Endothelial cell of umbilical vein (primary cell): ENCODE results near the gene RAB36. TPM values are rescaled to one million over a fixed set of nuclear protein-coding genes. Genes with fewer than 3 reads are reported as not detected.

ENCODE experiments used
- BruUV-seq: library from RNA; stranded (reverse); fragments of 400-500 nt; replicated peaks from 2 replicates; lab custom pipeline; 2021; lab: Mats Ljungman, UMichigan
- CTCF ChIA-PET: fragments of 300-600, 350-600 bp; sonication (Branson Sonifier 250); formaldehyde crosslinking; loops from one replicate; lab custom pipeline; 2021; ENCODE audit warnings: antibody characterized with exemption, inconsistent platforms; lab: Charles Lee
- POLR2A ChIA-PET: fragments of 300-600, 350-600 bp; sonication (Branson Sonifier 250); formaldehyde crosslinking; loops from one replicate; lab custom pipeline; 2021; ENCODE audit warnings: antibody characterized with exemption, inconsistent platforms; lab: Charles Lee
- DNase-seq: peaks from one replicate; pipeline ENCODE4 v3.0.0-alpha.2; 2011; ENCODE audit warnings: low read depth, low spot score
- FAIRE-seq: peaks from 2 replicates; lab custom pipeline; 2011; peaks lifted over from hg19 to GRCh38; lab: Jason Lieb, UNC
- H2AFZ ChIP-seq: 2 replicates; pipeline ENCODE4 v1.6.0; 2012; ENCODE audit warnings: low read depth, low read length, control low read depth, inconsistent platforms
- H3K27ac ChIP-seq: 2 replicates; pipeline ENCODE4 v1.5.1; 2011; ENCODE audit warnings: low read depth, mild to moderate bottlenecking, control low read depth, low read length, moderate library complexity; ENCODE audit not compliant: insufficient read depth
- H3K27me3 ChIP-seq, 2 experiments: 2 replicates each; pipeline versions ENCODE4 v1.6.0 to v1.6.1; 2011; ENCODE audit warnings: low read length in 2 of 2, mixed read lengths in 1 of 2; ENCODE audit not compliant: control insufficient read depth in 2 of 2, insufficient read depth in 2 of 2
- H3K36me3 ChIP-seq, 2 experiments: 2 replicates in 1 of 2; 3 replicates in 1 of 2; pipeline ENCODE4 v1.5.1; 2011; ENCODE audit warnings: low read length in 2 of 2, mild to moderate bottlenecking in 1 of 2, moderate library complexity in 1 of 2; ENCODE audit not compliant: control insufficient read depth in 2 of 2, insufficient read depth in 2 of 2; ENCODE audit errors: extremely low read depth in 1 of 2
- H3K4me1 ChIP-seq: 3 replicates; pipeline ENCODE4 v1.5.1; 2011; ENCODE audit warnings: mild to moderate bottlenecking, low read length; ENCODE audit not compliant: control insufficient read depth, insufficient read depth; ENCODE audit errors: extremely low read depth
- H3K4me2 ChIP-seq: 2 replicates; pipeline ENCODE4 v1.6.1; 2011; ENCODE audit warnings: low read length, control low read depth, mixed read lengths; ENCODE audit not compliant: insufficient read depth
- H3K4me3 ChIP-seq, 3 experiments: fragments of 200-600 bp in 1 of 3; sonication (generic), shearing (Covaris generic) in 1 of 3; replicated peaks in 1 of 3; 2 replicates each; pipeline ENCODE4 v1.5.1; 2011 to 2016; ENCODE audit warnings: control low read depth in 3 of 3, low read length in 3 of 3, mild to moderate bottlenecking in 2 of 3, inconsistent platforms in 1 of 3, low read depth in 1 of 3, moderate library complexity in 1 of 3; ENCODE audit not compliant: insufficient read depth in 1 of 3
- H3K79me2 ChIP-seq: 2 replicates; pipeline ENCODE4 v1.6.0; 2012; ENCODE audit warnings: low read length, inconsistent platforms; ENCODE audit not compliant: control insufficient read depth, insufficient read depth
- H3K9ac ChIP-seq: replicated peaks from 2 replicates; pipeline ENCODE3; 2011; ENCODE audit warnings: low read length, control low read depth; ENCODE audit not compliant: insufficient read depth; ENCODE audit errors: extremely low read depth
- H3K9me1 ChIP-seq: replicated peaks from 3 replicates; pipeline ENCODE4 v1.6.0; 2011; ENCODE audit warnings: mild to moderate bottlenecking, low read length; ENCODE audit not compliant: control insufficient read depth, insufficient read depth; ENCODE audit errors: extremely low read depth
- H3K9me3 ChIP-seq: replicated peaks from 2 replicates; pipeline ENCODE4 v1.5.1; 2012; ENCODE audit warnings: low read length, inconsistent platforms; ENCODE audit not compliant: control insufficient read depth, insufficient read depth
- H4K20me1 ChIP-seq: replicated peaks from 2 replicates; pipeline ENCODE3; 2011; ENCODE audit warnings: mild to moderate bottlenecking, low read length; ENCODE audit not compliant: control insufficient read depth, insufficient read depth; ENCODE audit errors: extremely low read depth
- CTCF ChIP-seq, 2 donors: IDR thresholded peaks; 1 replicate in 1 of 2; 2 replicates in 1 of 2; pipeline ENCODE4 v1.5.1; 2011; ENCODE audit warnings: low read length in 2 of 2, mild to moderate bottlenecking in 2 of 2, moderate library complexity in 2 of 2, control low read depth in 1 of 2, inconsistent platforms in 1 of 2, low read depth in 1 of 2; ENCODE audit not compliant: insufficient read depth in 1 of 2; ENCODE audit errors: extremely low read depth in 1 of 2
- EZH2 ChIP-seq: IDR thresholded peaks from 2 replicates; pipeline ENCODE4 v1.6.1; 2012; ENCODE audit warnings: borderline replicate concordance, low read depth, mild to moderate bottlenecking, moderate library complexity, low read length, inconsistent platforms; ENCODE audit not compliant: severe bottlenecking
- FOS ChIP-seq: IDR thresholded peaks from 2 replicates; pipeline ENCODE4 v1.6.1; 2011; ENCODE audit warnings: mild to moderate bottlenecking, low read length, moderate library complexity, borderline replicate concordance; ENCODE audit not compliant: insufficient read depth
- GATA2 ChIP-seq: IDR thresholded peaks from 2 replicates; pipeline ENCODE4 v1.7.0; 2011; ENCODE audit warnings: low read depth, mild to moderate bottlenecking, moderate library complexity, mixed read lengths, low read length; ENCODE audit not compliant: insufficient read length, insufficient read depth
- MAX ChIP-seq: IDR thresholded peaks from 2 replicates; pipeline ENCODE4 v1.6.1; 2011; ENCODE audit not compliant: insufficient read depth, insufficient read length
- POLR2AphosphoS5 ChIP-seq: IDR thresholded peaks from 2 replicates; pipeline ENCODE4 v1.6.1; 2012; ENCODE audit warnings: low read depth, mild to moderate bottlenecking, control low read depth, low read length, moderate library complexity; ENCODE audit not compliant: insufficient read depth
- dilution Hi-C: fragments of 300-500 bp; cut with MboI; formaldehyde crosslinking; loops from one replicate; pipeline ENCODE4 v1.15.0; 2019; ENCODE audit warnings: low sequenced_read_pairs; ENCODE audit not compliant: extremely low pct_ligation_motif_present
- intact Hi-C: fragments of 100-400 bp; cut with micrococcal nuclease; formaldehyde crosslinking; loops from one replicate; pipeline ENCODE4 v1.10.0; 2022
- polyA plus RNA-seq, 4 experiments: library from polyadenylated mRNA; depleted of rRNA in 3 of 4; stranded (reverse) in 3 of 4; unstranded in 1 of 4; fragments of >200 nt; gene quantifications; 2 replicates each; pipeline versions ENCODE4 v1.2.1 to v1.2.3, GENCODE V29; 2011 to 2012; ENCODE audit warnings: missing spikeins in 1 of 4
- total RNA-seq: library from RNA; stranded (reverse); gene quantifications from 2 replicates; pipeline ENCODE4 v1.2.3, GENCODE V29; 2021

The RAB36 gene
- total and polyA plus RNA-seq, 2 donors (not counting 3 experiments of a cell fraction or from before 2014, with no cell fraction given) = 2.7 to 3.1 TPM

GRCh38 chr22:23128269-23129108 is 16.8 kb upstream of the RAB36 start:
- H3K27ac ChIP-seq = no peak overlapping the region
- H3K9ac ChIP-seq = no peak overlapping the region
- dilution Hi-C loops = no loop called here
- no peak overlapping the region for H2AFZ ChIP-seq
- H3K36me3 ChIP-seq = no peaks in the 10 kb centered on the region
- H3K9me1 ChIP-seq = no peaks in the 10 kb centered on the region
- TF ChIP-seq POLR2AphosphoS5 (no peak), CTCF (IDR thresholded peaks at IDR 0.05; ENCODE audit: extremely low read depth in 1 of 2, insufficient read depth in 1 of 2, low read depth in 1 of 2, low read length in 2 of 2) (peak; percentile 70 to 76), GATA2 (no peak), EZH2 (no peak), MAX (no peak), FOS (no peak)
- FAIRE-seq = peak; percentile 91
- no peaks in the 10 kb centered on the region for H3K9me3 ChIP-seq
- POLR2A ChIA-PET = no interaction called here
- H3K4me1 ChIP-seq = no peaks in the 10 kb centered on the region
- intact Hi-C loops = loop anchor here (1.0 kb wide), 2 partner anchors 169 to 280 kb away; no protein-coding TSS in a partner anchor
- peak; percentile 64 for DNase-seq
- CTCF ChIA-PET = interaction anchor here (0.6 to 15.6 kb wide), 20 partner anchors 8 to 375 kb away, joined by 3 to 401 read pairs (median 4); partner anchors contain the start of genes GNAZ and RSPH14
- H4K20me1 ChIP-seq = no peaks in the 10 kb centered on the region
- H3K4me3 ChIP-seq = no peak overlapping the region
- H3K79me2 ChIP-seq = no peaks in the 10 kb centered on the region
- H3K4me2 ChIP-seq = no peak overlapping the region
- H3K27me3 ChIP-seq = peaks cover 3 to 4% of the 10 kb centered on the region in 2 experiments
- BruUV-seq = no TSS peak
